ENCODE measurements around the gene RASSF4.

The RASSF4 gene

GRCh38 chr10:44990965-44991364 is 31.4 kb downstream of the RASSF4 start:
- peaks cover 31% of the 10 kb centered on the region for H3K4me1 ChIP-seq (ENCODE audit: insufficient read depth, low read length)
- no peaks in the 10 kb centered on the region for H3K36me3 ChIP-seq (ENCODE audit: insufficient read depth, low read depth, low read length)
- no peak overlapping the region for H3K9ac ChIP-seq (ENCODE audit: low read depth, low read length)
- peak overlapping the region; percentile 17 for H3K27ac ChIP-seq (ENCODE audit: low read length)
- no peaks in the 10 kb centered on the region for H3K9me3 ChIP-seq (ENCODE audit: insufficient read depth, low read depth, low read length)
- H3K27me3 ChIP-seq (ENCODE audit: insufficient read depth, low read length) = peaks cover 13% of the 10 kb centered on the region; the same call in 1 of the 2 replicates
- no peak overlapping the region; the same call in 1 of the 2 replicates for H3K4me3 ChIP-seq (ENCODE audit: low read length)

GRCh38 chr10:44991571-44991970 is 32.0 kb downstream of the RASSF4 start:
- Histone ChIP-seq H3K4me1 (ENCODE audit: insufficient read depth, low read length) (peaks cover 25% of the 10 kb centered on the region), H3K9me3 (ENCODE audit: insufficient read depth, low read depth, low read length) (no peaks in the 10 kb centered on the region), H3K27ac (ENCODE audit: low read length) (no peak overlapping the region), H3K9ac (ENCODE audit: low read depth, low read length) (no peak overlapping the region), H3K36me3 (ENCODE audit: insufficient read depth, low read depth, low read length) (no peaks in the 10 kb centered on the region), H3K27me3 (ENCODE audit: insufficient read depth, low read length) (peaks cover 13% of the 10 kb centered on the region; the same call in 1 of the 2 replicates), H3K4me3 (ENCODE audit: low read length) (no peak overlapping the region)

GRCh38 chr10:44992070-44992731 is 32.6 kb downstream of the RASSF4 start:
- Histone ChIP-seq H3K27ac (ENCODE audit: low read length) (no peak overlapping the region), H3K27me3 (ENCODE audit: insufficient read depth, low read length) (peaks cover 13% of the 10 kb centered on the region; the same call in 1 of the 2 replicates), H3K36me3 (ENCODE audit: insufficient read depth, low read depth, low read length) (no peaks in the 10 kb centered on the region), H3K9ac (ENCODE audit: low read depth, low read length) (no peak overlapping the region), H3K4me3 (ENCODE audit: low read length) (no peak overlapping the region), H3K4me1 (ENCODE audit: insufficient read depth, low read length) (peaks cover 23% of the 10 kb centered on the region), H3K9me3 (ENCODE audit: insufficient read depth, low read depth, low read length) (no peaks in the 10 kb centered on the region)

- H3K27me3 ChIP-seq (ENCODE audit: insufficient read depth, low read length) = peaks cover 13% of the 10 kb centered on the region; the same call in 1 of the 2 replicates
- peaks cover 23% of the 10 kb centered on the region for H3K4me1 ChIP-seq (ENCODE audit: insufficient read depth, low read length)
- no peak overlapping the region for H3K9ac ChIP-seq (ENCODE audit: low read depth, low read length)
- no peak overlapping the region for H3K27ac ChIP-seq (ENCODE audit: low read length)
- no peaks in the 10 kb centered on the region for H3K9me3 ChIP-seq (ENCODE audit: insufficient read depth, low read depth, low read length)
- H3K36me3 ChIP-seq (ENCODE audit: insufficient read depth, low read depth, low read length) = no peaks in the 10 kb centered on the region
- H3K4me3 ChIP-seq (ENCODE audit: low read length) = no peak overlapping the region
Measured at GRCh38 chr10:44992732-44993225, 33.2 kb downstream of the RASSF4 start.

DNA sequence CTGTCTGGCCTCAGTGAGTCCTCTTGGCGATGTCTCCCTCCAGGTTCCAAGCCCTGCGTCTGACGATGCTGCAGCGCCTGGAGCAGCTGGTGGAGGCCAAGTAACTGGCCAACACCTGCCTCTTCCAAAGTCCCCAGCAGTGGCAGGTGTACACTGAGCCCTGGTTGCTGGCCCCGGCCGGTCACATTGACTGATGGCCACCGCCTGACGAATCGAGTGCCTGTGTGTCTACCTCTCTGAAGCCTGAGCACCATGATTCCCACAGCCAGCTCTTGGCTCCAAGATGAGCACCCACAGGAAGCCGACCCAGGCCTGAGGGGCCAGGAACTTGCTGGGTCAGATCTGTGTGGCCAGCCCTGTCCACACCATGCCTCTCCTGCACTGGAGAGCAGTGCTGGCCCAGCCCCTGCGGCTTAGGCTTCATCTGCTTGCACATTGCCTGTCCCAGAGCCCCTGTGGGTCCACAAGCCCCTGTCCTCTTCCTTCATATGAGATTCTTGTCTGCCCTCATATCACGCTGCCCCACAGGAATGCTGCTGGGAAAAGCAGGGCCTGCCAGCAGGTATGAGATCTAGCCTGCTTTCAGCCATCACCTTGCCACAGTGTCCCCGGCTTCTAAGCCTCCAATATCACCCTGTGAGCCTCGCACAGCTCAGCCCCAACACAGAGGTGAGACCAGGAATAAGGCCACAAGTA is 33.8 kb downstream of the RASSF4 start:
- H3K27me3 ChIP-seq (ENCODE audit: insufficient read depth, low read length) = peaks cover 13% of the 10 kb centered on the region; the same call in 1 of the 2 replicates
- no peak overlapping the region for H3K4me3 ChIP-seq (ENCODE audit: low read length)
- peaks cover 23% of the 10 kb centered on the region for H3K4me1 ChIP-seq (ENCODE audit: insufficient read depth, low read length)
- H3K27ac ChIP-seq (ENCODE audit: low read length) = no peak overlapping the region
- no peak overlapping the region for H3K9ac ChIP-seq (ENCODE audit: low read depth, low read length)
- no peaks in the 10 kb centered on the region for H3K36me3 ChIP-seq (ENCODE audit: insufficient read depth, low read depth, low read length)
- H3K9me3 ChIP-seq (ENCODE audit: insufficient read depth, low read depth, low read length) = no peaks in the 10 kb centered on the region

DNA sequence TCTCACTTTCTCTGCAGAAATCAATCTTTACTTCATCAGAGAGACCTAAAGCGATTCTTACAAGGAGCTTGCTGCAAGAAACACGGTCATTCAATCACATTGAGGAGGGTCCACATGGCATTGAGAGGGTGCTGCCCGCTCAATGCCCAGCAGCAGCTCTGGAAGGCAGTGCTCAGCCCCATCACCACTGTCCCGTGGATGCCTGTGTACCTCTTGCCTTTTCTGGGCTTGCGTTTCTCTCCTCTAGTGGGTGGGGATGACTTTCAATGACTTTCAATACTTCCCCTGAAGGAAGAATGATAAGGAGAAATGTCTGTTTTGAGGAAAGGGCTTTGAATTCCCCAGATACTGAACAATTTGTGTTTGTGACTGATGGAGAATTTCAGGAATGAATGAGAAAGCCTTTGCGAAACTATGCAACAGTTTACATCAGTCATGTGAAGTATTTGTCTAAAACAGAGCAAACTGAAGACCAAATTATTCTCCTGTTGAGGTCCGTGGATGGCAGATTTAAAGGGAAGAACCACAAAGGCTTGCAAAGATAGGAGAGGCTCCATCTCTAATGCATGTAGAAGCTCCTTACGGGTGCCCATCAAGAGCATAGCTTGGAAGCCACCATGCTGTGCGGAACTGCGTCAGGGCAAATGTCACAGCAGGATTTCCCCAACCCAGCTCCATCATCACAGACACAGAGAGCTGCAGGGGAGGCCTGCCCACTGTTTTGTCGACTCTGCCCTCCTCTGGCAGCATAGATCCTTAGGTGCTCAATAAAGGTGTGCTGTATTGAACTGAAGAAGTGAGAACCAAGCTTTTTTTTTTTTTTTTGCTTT is 34.5 kb downstream of the RASSF4 start:
- no peak overlapping the region for H3K27ac ChIP-seq (ENCODE audit: low read length)
- H3K36me3 ChIP-seq (ENCODE audit: insufficient read depth, low read depth, low read length) = no peaks in the 10 kb centered on the region
- peaks cover 6% of the 10 kb centered on the region; the same call in 1 of the 2 replicates for H3K27me3 ChIP-seq (ENCODE audit: insufficient read depth, low read length)
- no peaks in the 10 kb centered on the region for H3K9me3 ChIP-seq (ENCODE audit: insufficient read depth, low read depth, low read length)
- no peak overlapping the region for H3K4me3 ChIP-seq (ENCODE audit: low read length)
- no peak overlapping the region for H3K9ac ChIP-seq (ENCODE audit: low read depth, low read length)
- H3K4me1 ChIP-seq (ENCODE audit: insufficient read depth, low read length) = peaks cover 23% of the 10 kb centered on the region

DNA sequence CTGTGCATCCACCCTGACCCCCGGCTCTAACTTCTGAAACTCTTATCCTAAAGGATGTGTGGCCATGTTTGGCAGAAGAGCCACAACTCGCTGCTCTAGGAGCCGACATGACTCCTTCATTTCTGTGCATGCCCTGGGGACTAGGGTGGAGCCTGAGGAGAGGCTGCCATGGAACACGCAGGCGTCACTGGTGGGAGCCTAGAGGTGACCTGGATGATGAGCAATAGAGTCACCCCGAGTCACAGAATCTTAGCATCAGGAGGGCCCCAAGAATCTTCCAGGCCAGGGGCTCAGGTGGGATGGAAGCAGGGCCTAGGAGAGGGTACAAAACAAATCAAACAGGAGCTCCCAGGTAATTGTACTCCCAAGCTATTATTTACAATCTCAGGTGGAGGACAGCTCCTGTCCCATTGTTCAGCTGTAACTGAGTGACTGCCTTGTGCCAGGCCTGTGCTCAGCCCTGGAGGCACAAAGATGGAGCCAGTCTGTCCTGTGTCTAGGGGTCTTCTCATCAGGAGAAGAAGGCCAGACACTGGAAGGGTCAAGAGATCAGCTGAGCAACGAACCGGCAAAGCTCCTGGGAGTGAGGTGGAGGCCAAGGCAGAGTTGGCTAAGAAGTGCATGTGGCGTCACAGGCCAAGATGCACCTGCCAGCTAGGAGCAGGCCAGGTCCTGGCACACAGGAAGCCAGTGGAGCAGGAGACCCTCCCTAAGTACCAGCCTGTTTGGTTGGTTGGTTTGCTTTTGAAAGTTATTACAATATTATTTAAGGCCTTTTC is 35.3 kb downstream of the RASSF4 start:
- no peak overlapping the region for H3K27ac ChIP-seq (ENCODE audit: low read length)
- H3K4me3 ChIP-seq (ENCODE audit: low read length) = no peak overlapping the region
- H3K9me3 ChIP-seq (ENCODE audit: insufficient read depth, low read depth, low read length) = no peaks in the 10 kb centered on the region
- peaks cover 17% of the 10 kb centered on the region for H3K4me1 ChIP-seq (ENCODE audit: insufficient read depth, low read length)
- H3K27me3 ChIP-seq (ENCODE audit: insufficient read depth, low read length) = peaks cover 3% of the 10 kb centered on the region; the same call in 1 of the 2 replicates
- no peaks in the 10 kb centered on the region for H3K36me3 ChIP-seq (ENCODE audit: insufficient read depth, low read depth, low read length)
- no peak overlapping the region for H3K9ac ChIP-seq (ENCODE audit: low read depth, low read length)

DNA sequence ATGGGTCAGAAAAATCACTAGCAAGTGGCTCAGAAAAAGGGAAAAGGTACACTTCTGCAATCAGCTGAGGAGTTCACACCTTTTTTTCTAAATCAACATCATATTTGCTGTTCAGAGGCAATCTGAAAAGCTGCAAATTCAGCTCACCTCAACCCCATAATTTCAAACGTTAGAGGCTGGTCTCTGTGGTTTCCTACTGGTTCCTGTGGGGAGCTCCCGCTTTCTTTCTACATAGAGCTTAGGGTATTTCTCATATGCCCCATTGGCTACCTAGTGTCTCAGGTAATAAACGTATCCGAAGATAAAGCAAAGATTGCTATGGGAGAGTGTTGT is 35.9 kb downstream of the RASSF4 start:
- no peaks in the 10 kb centered on the region for H3K9me3 ChIP-seq (ENCODE audit: insufficient read depth, low read depth, low read length)
- H3K9ac ChIP-seq (ENCODE audit: low read depth, low read length) = no peak overlapping the region
- H3K36me3 ChIP-seq (ENCODE audit: insufficient read depth, low read depth, low read length) = no peaks in the 10 kb centered on the region
- H3K4me3 ChIP-seq (ENCODE audit: low read length) = no peak overlapping the region
- peaks cover 9% of the 10 kb centered on the region; the same call in 1 of the 2 replicates for H3K27me3 ChIP-seq (ENCODE audit: insufficient read depth, low read length)
- peaks cover 21% of the 10 kb centered on the region for H3K4me1 ChIP-seq (ENCODE audit: insufficient read depth, low read length)
- H3K27ac ChIP-seq (ENCODE audit: low read length) = no peak overlapping the region

- Histone ChIP-seq H3K4me1 (ENCODE audit: insufficient read depth, low read length) (peaks cover 16% of the 10 kb centered on the region), H3K9me3 (ENCODE audit: insufficient read depth, low read depth, low read length) (no peaks in the 10 kb centered on the region), H3K27me3 (ENCODE audit: insufficient read depth, low read length) (peaks cover 9% of the 10 kb centered on the region; the same call in 1 of the 2 replicates), H3K36me3 (ENCODE audit: insufficient read depth, low read depth, low read length) (no peaks in the 10 kb centered on the region), H3K4me3 (ENCODE audit: low read length) (no peak overlapping the region), H3K9ac (ENCODE audit: low read depth, low read length) (no peak overlapping the region), H3K27ac (ENCODE audit: low read length) (no peak overlapping the region)
Measured at GRCh38 chr10:44995914-44996669, 36.5 kb downstream of the RASSF4 start.

- Histone ChIP-seq H3K4me3 (ENCODE audit: low read length) (no peak overlapping the region), H3K9me3 (ENCODE audit: insufficient read depth, low read depth, low read length) (no peaks in the 10 kb centered on the region), H3K9ac (ENCODE audit: low read depth, low read length) (no peak overlapping the region), H3K27me3 (ENCODE audit: insufficient read depth, low read length) (peaks cover 9% of the 10 kb centered on the region; the same call in 1 of the 2 replicates), H3K36me3 (ENCODE audit: insufficient read depth, low read depth, low read length) (no peaks in the 10 kb centered on the region), H3K27ac (ENCODE audit: low read length) (no peak overlapping the region), H3K4me1 (ENCODE audit: insufficient read depth, low read length) (peaks cover 18% of the 10 kb centered on the region)
Measured at GRCh38 chr10:44997105-44997748, 37.6 kb downstream of the RASSF4 start.
